Activated naive CD8-positive, alpha-beta T cell treated with anti-CD3 and anti-CD28 coated beads, Interleukin-2, amount 50 U/mL, for 16 hours (primary cell): ENCODE data around the gene NBPF20.
"Not testable (repeated sequence)": the region's sequence is repeated elsewhere in the genome, so short reads cannot be mapped to it uniquely, and the experiment has no call there.

Source experiments
- DNase-seq: peaks from one replicate; pipeline ENCODE4 v3.0.0-alpha.2; 2020; ENCODE audit warnings: low read depth, low spot score

NBPF20 gene

DNA sequence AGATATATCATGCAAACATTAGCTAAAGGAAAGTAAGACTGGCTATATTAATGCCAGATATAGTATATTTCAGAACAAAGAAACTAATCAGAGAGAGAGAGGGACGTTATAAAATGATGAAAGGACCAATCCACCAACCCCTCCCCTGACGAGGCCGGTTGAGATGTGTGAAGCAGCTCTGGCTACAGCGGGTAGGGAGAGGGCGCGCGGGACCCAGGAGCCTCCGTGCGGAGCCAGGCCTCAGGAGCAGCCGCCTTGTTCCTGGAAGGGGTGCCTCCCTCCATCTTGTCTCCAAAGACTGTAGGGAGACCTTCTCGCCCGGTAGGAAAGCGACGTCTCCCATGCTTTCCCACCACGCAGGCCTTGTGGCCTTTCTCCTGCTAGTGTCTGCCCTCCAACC, 5.4 kb upstream of the NBPF20 start:
- not testable (repeated sequence) for DNase-seq

GRCh38 chr1:145429329-145429728, 3.9 kb upstream of the NBPF20 start:
- not testable (repeated sequence) for DNase-seq

- not testable (repeated sequence) for DNase-seq
These were observed 579 bp downstream of the NBPF20 start for GRCh38 chr1:145424612-145425435.

GRCh38 chr1:145415149-145415548, 10.3 kb downstream of the NBPF20 start:
- DNase-seq = not testable (repeated sequence)

- not testable (repeated sequence) for DNase-seq
These were observed 18.1 kb downstream of the NBPF20 start for GRCh38 chr1:145407266-145407665.

- DNase-seq = not testable (repeated sequence)
These were observed 20.5 kb downstream of the NBPF20 start for GRCh38 chr1:145404949-145405348.

DNA sequence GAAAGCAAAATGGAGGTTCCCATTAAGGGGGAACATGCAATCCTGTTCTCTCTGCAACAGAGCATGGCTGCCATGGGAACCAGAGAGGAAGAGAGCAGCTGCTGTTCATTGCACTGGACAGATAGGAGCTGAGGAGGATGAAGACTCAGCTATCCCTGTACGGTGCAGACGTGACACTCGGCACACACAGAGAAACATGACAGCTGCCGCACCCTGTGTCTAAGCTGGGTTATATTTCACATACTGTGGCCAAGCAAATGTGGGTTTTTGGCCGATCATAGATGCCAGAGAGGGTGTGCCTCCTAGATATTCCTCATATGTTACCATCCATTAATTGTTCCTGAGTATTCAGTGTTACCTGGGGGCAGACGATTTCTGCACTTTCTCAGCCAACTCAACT, 24.7 kb downstream of the NBPF20 start:
- DNase-seq = not testable (repeated sequence)
